SK-MEL-5 (cell line): Measurements from ENCODE around the gene TNNI2. TPM values are rescaled to one million over a fixed set of nuclear protein-coding genes. Genes with fewer than 3 reads are reported as not detected.

Experiments used
- DNase-seq: peaks from one replicate; pipeline ENCODE4 v3.0.0-alpha.2; 2016; ENCODE audit warnings: low read depth, low spot score
- in situ Hi-C: cut with HindIII; loops from 2 replicates; pipeline ENCODE4 v1.10.0; 2016; ENCODE audit warnings: low sequenced_read_pairs, high pct_unique_total_duplicates, low pct_unique_long_range_greater_than_20kb
- total RNA-seq: library from RNA; depleted of rRNA; stranded (reverse); fragments of >200 nt; shearing (Covaris generic); gene quantifications from 2 replicates; pipeline ENCODE4 v1.2.3, GENCODE V29; 2014

The TNNI2 gene
- total RNA-seq, 1 experiment from 2014 or later, result not detected

- in situ Hi-C loops, result no loop called here
- DNase-seq, result no peak
These were observed 2.1 kb downstream of the TNNI2 start for GRCh38 chr11:1840780-1841480.

DNA sequence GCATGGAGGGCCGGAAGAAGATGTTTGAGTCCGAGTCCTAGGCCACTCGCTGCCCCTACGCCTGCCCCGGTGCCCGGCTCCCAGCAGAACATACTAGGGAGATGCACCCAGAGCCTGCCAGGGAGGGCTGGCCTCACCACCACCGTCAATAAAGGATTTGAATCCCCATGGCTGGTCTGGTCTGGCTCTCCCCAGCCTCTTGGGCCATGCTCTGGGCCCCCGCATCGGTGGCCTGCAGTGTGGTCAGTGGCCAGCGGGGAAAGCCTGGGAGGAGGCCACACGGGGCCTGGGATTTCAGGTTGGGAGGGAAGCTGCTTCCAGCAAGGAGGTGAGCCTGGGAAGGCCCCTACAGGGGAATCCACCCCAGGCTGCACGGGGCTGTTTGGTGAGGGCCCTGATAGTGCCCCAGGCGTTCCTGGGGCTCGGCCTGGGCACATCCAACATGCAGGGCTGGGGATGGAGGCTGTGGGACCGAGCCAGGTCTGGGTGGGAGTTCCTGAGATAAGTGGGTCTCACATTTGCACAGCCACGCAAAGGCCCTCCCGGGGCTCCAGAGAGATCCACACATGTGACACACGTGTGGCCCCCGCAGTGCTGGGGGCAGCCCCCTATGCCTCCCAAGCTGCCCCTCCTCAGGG is 2.8 kb downstream of the TNNI2 start:
- no peak for DNase-seq
- in situ Hi-C loops, result no loop called here

GRCh38 chr11:1842149-1843097 is 3.6 kb downstream of the TNNI2 start:
- in situ Hi-C loops, result no loop called here
- no peak for DNase-seq

GRCh38 chr11:1843098-1843473 is 4.3 kb downstream of the TNNI2 start:
- in situ Hi-C loops, result no loop called here
- DNase-seq, result no peak

GRCh38 chr11:1843796-1844195 is 5.0 kb downstream of the TNNI2 start:
- in situ Hi-C loops, result no loop called here
- no peak for DNase-seq

GRCh38 chr11:1844221-1845094 is 5.7 kb downstream of the TNNI2 start:
- in situ Hi-C loops, result no loop called here

DNA sequence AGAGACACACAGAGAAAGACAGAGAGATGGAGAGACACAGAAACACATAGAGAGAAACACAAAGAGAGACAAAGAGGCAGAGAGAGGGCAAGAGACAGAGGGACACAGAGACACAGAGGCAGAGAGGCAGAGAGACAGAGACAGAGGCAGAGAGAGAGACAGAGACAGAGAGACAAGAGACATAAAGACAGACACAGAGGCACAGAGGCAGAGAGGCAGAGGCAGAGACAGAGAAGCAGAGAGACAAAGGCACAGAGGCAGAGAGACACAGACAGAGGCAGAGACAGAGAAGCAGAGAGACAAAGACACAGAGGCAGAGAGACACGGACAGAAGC is 6.3 kb downstream of the TNNI2 start:
- in situ Hi-C loops, result no loop called here
- no peak for DNase-seq

More at GRCh38 chr11:1844221-1845094, 5.7 kb downstream of the TNNI2 start:
- DNase-seq, result no peak

GRCh38 chr11:1845561-1846452 is 7.0 kb downstream of the TNNI2 start:
- in situ Hi-C loops, result no loop called here

GRCh38 chr11:1846453-1846932 is 7.7 kb downstream of the TNNI2 start:
- DNase-seq, result no peak
- in situ Hi-C loops, result no loop called here

More at GRCh38 chr11:1845561-1846452, 7.0 kb downstream of the TNNI2 start:
- no peak for DNase-seq

GRCh38 chr11:1847006-1847735 is 8.4 kb downstream of the TNNI2 start:
- DNase-seq, result no peak
- in situ Hi-C loops, result no loop called here

- no peak for DNase-seq
- in situ Hi-C loops, result no loop called here
These were observed 9.3 kb downstream of the TNNI2 start for GRCh38 chr11:1847926-1848639.

DNA sequence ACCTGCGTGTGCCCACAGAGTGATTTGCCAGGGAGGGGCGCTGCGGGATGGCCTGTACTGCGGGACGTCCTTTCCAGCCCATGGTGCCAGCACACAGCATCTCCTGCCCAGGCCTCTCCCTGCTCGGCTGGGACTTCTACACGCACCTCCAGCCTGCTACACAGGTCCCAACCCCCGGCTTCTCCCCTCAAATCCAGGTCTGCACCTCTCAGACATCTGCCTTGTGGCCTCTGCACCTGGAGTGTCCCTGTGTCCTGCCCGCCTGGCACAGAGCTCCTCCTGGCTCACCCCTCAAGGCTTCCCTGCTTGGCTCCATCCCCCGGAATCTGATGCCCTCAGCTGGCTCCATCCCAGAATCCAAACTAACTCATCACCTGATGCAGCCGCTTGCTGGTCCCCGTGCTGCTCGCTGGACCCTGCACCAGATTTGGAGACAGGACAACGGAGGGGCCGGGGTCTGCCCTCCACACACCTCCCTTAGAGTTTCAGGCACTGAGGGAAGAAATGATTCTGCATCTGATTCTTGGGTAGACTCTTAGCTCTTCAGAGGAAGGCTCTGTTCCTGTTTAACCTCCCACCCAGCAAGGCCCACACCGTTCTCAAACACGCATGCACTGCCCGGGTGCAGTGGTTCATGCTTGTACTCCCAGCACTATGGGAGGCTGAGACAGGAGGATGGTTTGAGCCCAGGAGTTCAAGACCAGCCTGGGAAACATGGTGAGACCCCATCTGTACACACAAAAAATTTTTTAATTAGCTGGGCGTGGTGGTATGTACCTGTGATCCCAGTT is 10.1 kb downstream of the TNNI2 start:
- DNase-seq, result no peak
- in situ Hi-C loops, result no loop called here

GRCh38 chr11:1851468-1852180 is 12.8 kb downstream of the TNNI2 start:
- no peak for DNase-seq
- in situ Hi-C loops, result no loop called here

DNA sequence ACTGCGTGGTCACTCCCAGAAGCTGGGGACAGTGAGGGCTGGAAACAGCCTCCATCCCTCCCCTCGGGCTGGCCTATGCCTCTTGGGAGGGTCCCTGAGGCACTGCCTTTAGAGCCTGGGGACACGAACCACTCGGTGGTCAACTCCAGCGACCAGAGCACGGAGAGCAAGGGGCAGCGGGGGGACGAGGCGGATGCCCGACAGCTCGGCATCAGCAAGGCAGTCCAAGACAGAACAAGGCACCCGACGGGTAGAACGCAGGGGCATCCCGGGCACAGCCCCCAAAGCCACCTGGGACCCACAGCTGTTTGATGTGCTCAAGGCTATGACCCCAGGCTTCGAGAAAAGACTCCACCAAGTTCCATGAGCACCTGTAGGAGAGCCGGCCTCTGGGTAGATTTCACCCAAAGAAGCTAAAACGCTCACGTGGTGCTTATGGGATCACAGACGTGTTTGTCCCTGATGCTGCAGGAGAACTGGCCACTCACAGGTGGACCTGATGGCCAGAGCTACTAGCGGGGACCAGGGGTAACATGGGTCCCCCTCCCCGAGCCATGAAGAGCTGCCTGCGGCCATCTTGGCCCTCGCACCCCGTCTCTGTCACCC is 13.6 kb downstream of the TNNI2 start:
- in situ Hi-C loops, result no loop called here
- no peak for DNase-seq
